ENCODE measurements around the gene MLLT3. TPM values are rescaled to one million over a fixed set of nuclear protein-coding genes. Genes with fewer than 3 reads are reported as not detected.

The MLLT3 gene
- total RNA-seq, 1 donor from 2014 or later = 53.7 TPM

DNA sequence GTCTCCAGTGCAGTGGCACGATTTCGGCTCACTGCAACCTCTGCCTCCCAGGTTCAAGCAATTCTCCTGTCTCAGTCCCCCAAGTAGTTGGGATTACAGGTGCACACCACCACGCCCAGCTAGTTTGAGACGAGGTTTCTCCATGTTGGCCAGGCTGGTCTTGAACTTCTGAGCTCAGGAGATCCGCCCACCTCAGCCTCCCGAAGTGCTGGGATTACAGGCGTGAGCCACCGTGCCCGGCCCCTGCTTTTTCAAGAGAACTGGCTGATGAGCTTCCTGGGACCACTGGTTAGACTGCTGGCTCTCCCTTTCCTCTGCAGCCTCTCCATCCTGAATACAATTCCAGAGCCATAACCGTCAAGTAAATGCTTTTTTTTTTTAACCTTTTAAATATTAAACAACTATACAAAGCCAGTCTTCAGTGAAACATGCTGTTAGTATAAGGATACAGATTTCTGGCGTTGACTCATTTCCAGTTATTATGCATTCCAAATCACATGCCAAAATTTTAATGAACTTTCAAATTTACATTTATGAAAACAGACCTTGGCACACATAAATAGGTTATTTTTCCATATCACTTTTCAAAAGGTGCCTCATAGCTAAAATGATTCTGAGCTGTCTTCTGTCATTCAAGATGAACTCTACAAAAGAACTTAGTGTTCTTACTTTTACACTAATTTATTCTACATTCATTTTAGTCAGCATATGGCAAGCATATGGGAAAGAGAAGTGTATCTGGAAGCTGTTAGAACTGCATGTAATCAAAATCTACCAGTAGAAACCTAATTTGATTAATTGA is 116.0 kb downstream of the MLLT3 start:
- Mint-ChIP-seq H3K9me3 (no peaks in the 10 kb centered on the region), H3K27ac (ENCODE audit: unreplicated experiment) (no peak overlapping the region), H3K36me3 (ENCODE audit: low read depth) (peaks cover 3% of the 10 kb centered on the region), H3K4me3 (no peak overlapping the region), H3K4me1 (peaks cover 5% of the 10 kb centered on the region), H3K27me3 (ENCODE audit: low read depth) (no peaks in the 10 kb centered on the region)
- TF ChIP-seq, protein P1, sequence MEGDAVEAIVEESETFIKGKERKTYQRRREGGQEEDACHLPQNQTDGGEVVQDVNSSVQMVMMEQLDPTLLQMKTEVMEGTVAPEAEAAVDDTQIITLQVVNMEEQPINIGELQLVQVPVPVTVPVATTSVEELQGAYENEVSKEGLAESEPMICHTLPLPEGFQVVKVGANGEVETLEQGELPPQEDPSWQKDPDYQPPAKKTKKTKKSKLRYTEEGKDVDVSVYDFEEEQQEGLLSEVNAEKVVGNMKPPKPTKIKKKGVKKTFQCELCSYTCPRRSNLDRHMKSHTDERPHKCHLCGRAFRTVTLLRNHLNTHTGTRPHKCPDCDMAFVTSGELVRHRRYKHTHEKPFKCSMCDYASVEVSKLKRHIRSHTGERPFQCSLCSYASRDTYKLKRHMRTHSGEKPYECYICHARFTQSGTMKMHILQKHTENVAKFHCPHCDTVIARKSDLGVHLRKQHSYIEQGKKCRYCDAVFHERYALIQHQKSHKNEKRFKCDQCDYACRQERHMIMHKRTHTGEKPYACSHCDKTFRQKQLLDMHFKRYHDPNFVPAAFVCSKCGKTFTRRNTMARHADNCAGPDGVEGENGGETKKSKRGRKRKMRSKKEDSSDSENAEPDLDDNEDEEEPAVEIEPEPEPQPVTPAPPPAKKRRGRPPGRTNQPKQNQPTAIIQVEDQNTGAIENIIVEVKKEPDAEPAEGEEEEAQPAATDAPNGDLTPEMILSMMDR (conservative IDR thresholded peaks at IDR 0.05) = no peak
- no peak for DNase-seq (ENCODE audit: low read depth, low spot score)

DNA sequence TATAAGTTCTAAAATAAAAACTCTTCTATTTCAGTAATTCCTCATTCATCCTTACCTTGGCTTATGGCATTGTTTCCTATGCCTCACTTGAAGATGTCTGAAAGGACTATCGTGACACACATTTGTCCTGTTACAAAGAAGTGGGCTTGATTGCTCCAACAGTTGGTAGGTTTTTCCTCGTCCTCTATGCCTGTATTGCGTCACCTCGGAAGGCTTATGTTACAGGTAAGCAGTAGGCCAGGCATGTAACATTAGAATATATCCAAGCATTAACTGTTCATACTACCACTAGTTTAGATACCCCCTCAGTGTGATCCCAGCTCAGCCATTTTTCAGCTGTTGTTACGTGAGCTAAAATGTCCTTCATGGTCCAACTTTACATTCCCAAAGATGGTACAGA is 116.7 kb downstream of the MLLT3 start:
- no peaks in the 10 kb centered on the region for H3K27me3 Mint-ChIP-seq (ENCODE audit: low read depth)
- H3K4me1 Mint-ChIP-seq = peaks cover 12% of the 10 kb centered on the region
- peaks cover 4% of the 10 kb centered on the region for H3K9me3 Mint-ChIP-seq
- peaks cover 5% of the 10 kb centered on the region for H3K36me3 Mint-ChIP-seq (ENCODE audit: low read depth)
- H3K27ac Mint-ChIP-seq (ENCODE audit: unreplicated experiment) = no peak overlapping the region
- no peak for DNase-seq (ENCODE audit: low read depth, low spot score)
- TF ChIP-seq, protein P1 (conservative IDR thresholded peaks at IDR 0.05) = no peak
- no peak overlapping the region for H3K4me3 Mint-ChIP-seq

DNA sequence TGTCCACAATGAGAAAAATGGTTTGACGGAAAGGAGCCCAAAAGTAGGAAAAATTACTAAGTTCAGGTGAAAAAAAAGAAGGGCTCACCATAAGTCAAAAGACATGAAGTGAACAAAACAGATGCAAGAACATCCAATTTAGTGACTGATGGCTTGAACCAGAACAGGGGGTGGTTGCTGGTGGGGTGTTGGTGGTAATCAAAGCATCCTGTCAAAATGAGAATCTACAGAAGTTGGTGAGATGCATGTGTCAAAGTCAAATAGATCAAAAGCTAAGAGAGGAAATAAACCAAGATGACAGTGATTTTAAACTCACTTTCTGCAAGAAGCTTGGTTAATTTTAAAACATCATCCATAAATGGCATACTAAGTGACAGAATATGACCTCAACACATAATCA is 117.4 kb downstream of the MLLT3 start:
- Mint-ChIP-seq H3K27ac (ENCODE audit: unreplicated experiment) (no peak overlapping the region), H3K4me3 (no peak overlapping the region)

DNA sequence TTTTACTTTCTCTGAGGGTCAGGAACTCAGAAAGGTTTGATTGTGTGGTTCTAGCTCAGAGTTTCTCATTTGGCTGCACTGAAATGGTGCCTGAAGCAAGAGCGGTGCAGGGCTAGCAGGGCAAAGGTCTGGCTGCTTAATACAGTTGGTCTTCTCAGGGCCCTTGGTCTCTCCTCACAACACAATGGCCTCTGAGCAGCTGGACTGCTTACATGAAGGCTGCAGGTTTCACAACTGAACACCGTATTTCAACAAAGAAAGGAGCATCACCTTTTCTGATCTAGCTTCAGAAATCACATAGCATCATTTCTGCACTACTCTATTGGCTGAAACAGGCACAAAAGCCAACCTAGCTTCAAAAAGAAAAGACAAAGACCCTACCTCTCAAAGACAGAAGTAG is 122.2 kb downstream of the MLLT3 start:
- peak overlapping the region; percentile 59 for H3K27ac Mint-ChIP-seq (ENCODE audit: unreplicated experiment)
- H3K4me1 Mint-ChIP-seq = peaks cover 17% of the 10 kb centered on the region
- TF ChIP-seq, protein P1 (conservative IDR thresholded peaks at IDR 0.05) = no peak
- peaks cover 9% of the 10 kb centered on the region for H3K9me3 Mint-ChIP-seq
- DNase-seq (ENCODE audit: low read depth, low spot score) = no peak
- no peaks in the 10 kb centered on the region for H3K27me3 Mint-ChIP-seq (ENCODE audit: low read depth)
- H3K4me3 Mint-ChIP-seq = no peak overlapping the region
- H3K36me3 Mint-ChIP-seq (ENCODE audit: low read depth) = peaks cover 2% of the 10 kb centered on the region

More for the DNA sequence above, 117.4 kb downstream of the MLLT3 start:
- TF ChIP-seq, protein P1 (conservative IDR thresholded peaks at IDR 0.05) = no peak
- DNase-seq (ENCODE audit: low read depth, low spot score) = no peak
- Mint-ChIP-seq H3K27me3 (ENCODE audit: low read depth) (no peaks in the 10 kb centered on the region), H3K9me3 (peaks cover 6% of the 10 kb centered on the region), H3K36me3 (ENCODE audit: low read depth) (peaks cover 3% of the 10 kb centered on the region), H3K4me1 (peaks cover 18% of the 10 kb centered on the region)

DNA sequence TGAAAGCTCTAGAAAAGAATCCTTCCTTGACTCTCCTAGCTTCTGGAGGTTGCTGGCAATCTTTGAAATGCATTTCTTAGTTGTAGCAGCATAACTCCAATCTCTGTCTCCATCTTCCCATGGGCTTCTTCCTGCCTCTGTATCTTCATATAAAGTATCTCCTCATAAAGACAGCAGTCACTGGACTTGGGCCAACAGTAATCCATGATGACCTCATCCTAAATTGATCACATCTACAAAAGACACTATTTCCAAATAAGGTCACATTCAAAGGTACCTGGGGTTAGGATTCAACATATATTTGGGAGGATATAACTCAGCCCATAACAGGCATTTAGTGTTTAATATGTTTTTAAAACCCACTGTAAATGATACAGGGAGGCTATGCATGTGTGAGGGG is 123.3 kb downstream of the MLLT3 start:
- Mint-ChIP-seq H3K4me3 (no peak overlapping the region), H3K36me3 (ENCODE audit: low read depth) (peaks cover 2% of the 10 kb centered on the region), H3K27ac (ENCODE audit: unreplicated experiment) (no peak overlapping the region), H3K27me3 (ENCODE audit: low read depth) (no peaks in the 10 kb centered on the region), H3K9me3 (peaks cover 9% of the 10 kb centered on the region), H3K4me1 (peaks cover 17% of the 10 kb centered on the region)
- TF ChIP-seq, protein P1 (conservative IDR thresholded peaks at IDR 0.05) = no peak
- DNase-seq (ENCODE audit: low read depth, low spot score) = no peak

Measured in neural crest cell (in vitro differentiated cells).